Measurements from ENCODE around the gene METTL26. TPM values are rescaled to one million over a fixed set of nuclear protein-coding genes. Genes with fewer than 3 reads are reported as not detected.

METTL26 gene
- total RNA-seq, 1 donor from 2014 or later, result 46.0 TPM

DNA sequence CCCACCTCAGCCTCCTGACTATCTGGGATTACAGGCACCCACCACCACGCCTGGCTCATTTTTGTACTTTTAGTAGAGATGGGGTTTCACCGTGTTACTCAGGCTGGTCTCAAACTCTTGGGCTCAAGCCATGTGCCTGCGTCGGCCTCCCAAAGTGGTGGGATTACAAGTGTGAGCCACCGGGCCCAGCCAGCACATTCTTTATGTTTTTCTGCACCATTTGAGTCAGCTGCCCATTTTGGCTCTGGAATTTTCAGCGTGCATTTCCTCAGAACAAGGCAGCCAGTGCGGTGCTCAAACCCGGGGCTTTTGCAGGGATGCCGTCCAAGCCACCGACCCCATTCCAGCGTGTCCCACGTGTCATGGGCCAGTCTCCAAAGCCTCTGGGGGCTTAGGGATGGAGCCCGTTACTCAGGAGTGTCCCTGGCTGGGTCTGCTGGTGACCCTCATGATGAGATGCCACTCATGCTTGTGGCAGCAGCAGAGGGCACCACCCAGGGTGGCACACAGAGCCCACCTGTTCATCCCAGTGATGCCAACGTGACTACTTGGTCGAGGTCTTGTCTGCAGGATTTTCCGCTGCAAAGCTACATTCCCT is 50.0 kb downstream of the METTL26 start:
- Histone ChIP-seq H3K9ac (no peak overlapping the region), H3K4me3 (no peak overlapping the region), H3K4me1 (peaks cover 6% of the 10 kb centered on the region), H4K20me1 (ENCODE audit: low read depth) (peaks cover 59% of the 10 kb centered on the region), H3K79me2 (ENCODE audit: low read depth) (peaks cover 18% of the 10 kb centered on the region), H3K4me2 (no peak overlapping the region), H2AFZ (replicated peaks) (no peak overlapping the region), H3K27ac (no peak overlapping the region), H3K36me3 (no peaks in the 10 kb centered on the region), H3K27me3 (peaks cover 44% of the 10 kb centered on the region), H3F3A (ENCODE audit: low read depth) (peaks cover 30% of the 10 kb centered on the region), H3K9me3 (ENCODE audit: low read depth) (no peaks in the 10 kb centered on the region)
- H3K4me3 Mint-ChIP-seq, result peak overlapping the region; percentile 67
- H3K9me3 Mint-ChIP-seq, result no peaks in the 10 kb centered on the region
- no peak for DNase-seq (ENCODE audit: low spot score)
- no peak overlapping the region for H3K27ac Mint-ChIP-seq
- peaks cover 21% of the 10 kb centered on the region for H3K4me1 Mint-ChIP-seq
- TF ChIP-seq, protein P1, sequence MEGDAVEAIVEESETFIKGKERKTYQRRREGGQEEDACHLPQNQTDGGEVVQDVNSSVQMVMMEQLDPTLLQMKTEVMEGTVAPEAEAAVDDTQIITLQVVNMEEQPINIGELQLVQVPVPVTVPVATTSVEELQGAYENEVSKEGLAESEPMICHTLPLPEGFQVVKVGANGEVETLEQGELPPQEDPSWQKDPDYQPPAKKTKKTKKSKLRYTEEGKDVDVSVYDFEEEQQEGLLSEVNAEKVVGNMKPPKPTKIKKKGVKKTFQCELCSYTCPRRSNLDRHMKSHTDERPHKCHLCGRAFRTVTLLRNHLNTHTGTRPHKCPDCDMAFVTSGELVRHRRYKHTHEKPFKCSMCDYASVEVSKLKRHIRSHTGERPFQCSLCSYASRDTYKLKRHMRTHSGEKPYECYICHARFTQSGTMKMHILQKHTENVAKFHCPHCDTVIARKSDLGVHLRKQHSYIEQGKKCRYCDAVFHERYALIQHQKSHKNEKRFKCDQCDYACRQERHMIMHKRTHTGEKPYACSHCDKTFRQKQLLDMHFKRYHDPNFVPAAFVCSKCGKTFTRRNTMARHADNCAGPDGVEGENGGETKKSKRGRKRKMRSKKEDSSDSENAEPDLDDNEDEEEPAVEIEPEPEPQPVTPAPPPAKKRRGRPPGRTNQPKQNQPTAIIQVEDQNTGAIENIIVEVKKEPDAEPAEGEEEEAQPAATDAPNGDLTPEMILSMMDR (IDR thresholded peaks at IDR 0.05), result no peak
- TF ChIP-seq EZH2 (IDR thresholded peaks at IDR 0.05), result no peak
- TF ChIP-seq EZH2phosphoT487 (IDR thresholded peaks at IDR 0.05), result no peak
- H3K27me3 Mint-ChIP-seq (ENCODE audit: insufficient read depth, low read depth), result peaks cover 12% of the 10 kb centered on the region
- peaks cover 2% of the 10 kb centered on the region for H3K36me3 Mint-ChIP-seq

DNA sequence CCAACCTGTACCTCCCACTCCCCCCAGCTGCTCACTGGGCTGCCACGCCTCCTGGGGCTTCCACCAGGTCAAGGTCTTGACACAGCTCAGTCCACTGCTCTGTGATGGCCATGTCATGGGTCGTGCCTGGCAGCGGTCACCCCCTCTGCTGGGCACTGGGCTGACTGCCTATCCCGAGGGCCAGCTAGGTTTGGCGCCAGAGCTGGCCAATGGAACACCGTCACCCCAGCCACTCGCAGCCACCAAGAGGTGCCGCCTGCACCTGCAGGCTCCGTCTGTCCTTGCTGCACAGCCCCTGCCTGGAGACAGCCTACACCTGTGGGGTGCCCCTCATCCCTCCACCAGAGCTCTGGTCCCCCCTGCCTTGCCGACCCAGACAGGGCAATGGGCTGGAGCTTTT is 50.8 kb downstream of the METTL26 start:
- H3K79me2 ChIP-seq (ENCODE audit: low read depth), result peaks cover 10% of the 10 kb centered on the region
- H3K4me1 Mint-ChIP-seq, result peaks cover 14% of the 10 kb centered on the region
- peak overlapping the region; percentile 59 for H3K4me3 Mint-ChIP-seq
- H3K36me3 Mint-ChIP-seq, result no peaks in the 10 kb centered on the region
- no peak overlapping the region for H2AFZ ChIP-seq (replicated peaks)
- no peak overlapping the region for H3K4me3 ChIP-seq
- no peak for TF ChIP-seq EZH2phosphoT487 (IDR thresholded peaks at IDR 0.05)
- no peak for TF ChIP-seq EZH2 (IDR thresholded peaks at IDR 0.05)
- TF ChIP-seq, protein P1 (IDR thresholded peaks at IDR 0.05), result peak; percentile 11
- H3K9ac ChIP-seq, result no peak overlapping the region
- H3K9me3 Mint-ChIP-seq, result no peaks in the 10 kb centered on the region
- H3K36me3 ChIP-seq, result no peaks in the 10 kb centered on the region
- peaks cover 37% of the 10 kb centered on the region for H3K27me3 ChIP-seq
- peak; percentile 56 for DNase-seq (ENCODE audit: low spot score)
- no peak overlapping the region for H3K4me2 ChIP-seq
- H3K9me3 ChIP-seq (ENCODE audit: low read depth), result no peaks in the 10 kb centered on the region
- H4K20me1 ChIP-seq (ENCODE audit: low read depth), result peaks cover 53% of the 10 kb centered on the region
- H3F3A ChIP-seq (ENCODE audit: low read depth), result peaks cover 30% of the 10 kb centered on the region
- H3K27ac ChIP-seq, result no peak overlapping the region
- H3K4me1 ChIP-seq, result peaks cover 2% of the 10 kb centered on the region
- no peak overlapping the region for H3K27ac Mint-ChIP-seq
- H3K27me3 Mint-ChIP-seq (ENCODE audit: insufficient read depth, low read depth), result peaks cover 6% of the 10 kb centered on the region

Other genes with a start within 250 kb of the METTL26 start
- gene NME4, start 239.1 kb downstream of the METTL26 start, total RNA-seq (ENCODE audit: low replicate concordance), result 93.3 and 236 TPM in 2 replicates
- 7.1 and 24.3 TPM in 2 replicates for gene DECR2, start 234.4 kb downstream of the METTL26 start, total RNA-seq (ENCODE audit: low replicate concordance)
- 15.5 and 45.2 TPM in 2 replicates for gene RAB11FIP3, start 210.7 kb downstream of the METTL26 start, total RNA-seq (ENCODE audit: low replicate concordance)
- gene CAPN15, start 108.6 kb downstream of the METTL26 start, total RNA-seq (ENCODE audit: low replicate concordance), result 6.8 and 41.0 TPM in 2 replicates
- gene PRR35, start 75.9 kb downstream of the METTL26 start, total RNA-seq (ENCODE audit: low replicate concordance), result not detected in 2 replicates
- gene NHLRC4, start 69.3 kb downstream of the METTL26 start, total RNA-seq (ENCODE audit: low replicate concordance), result 0.28 TPM in 1 of 2 replicates, not detected in the other
- gene PIGQ, start 66.3 kb downstream of the METTL26 start, total RNA-seq (ENCODE audit: low replicate concordance), result 16.1 and 60.7 TPM in 2 replicates
- 6.0 and 30.0 TPM in 2 replicates for gene RAB40C, start 46.2 kb downstream of the METTL26 start, total RNA-seq (ENCODE audit: low replicate concordance)
- 5.9 and 22.5 TPM in 2 replicates for gene WFIKKN1, start 5.3 kb downstream of the METTL26 start, total RNA-seq (ENCODE audit: low replicate concordance)
- 1.5 and 4.7 TPM in 2 replicates for gene MCRIP2, start 5.5 kb upstream of the METTL26 start, total RNA-seq (ENCODE audit: low replicate concordance)
- gene WDR90, start 13.1 kb upstream of the METTL26 start, total RNA-seq (ENCODE audit: low replicate concordance), result 9.3 and 33.4 TPM in 2 replicates
- 34.0 and 138 TPM in 2 replicates for gene RHOT2, start 31.8 kb upstream of the METTL26 start, total RNA-seq (ENCODE audit: low replicate concordance)
- 0.28 and 5.3 TPM in 2 replicates for gene RHBDL1, start 39.4 kb upstream of the METTL26 start, total RNA-seq (ENCODE audit: low replicate concordance)
- 27.0 and 79.5 TPM in 2 replicates for gene STUB1, start 44.1 kb upstream of the METTL26 start, total RNA-seq (ENCODE audit: low replicate concordance)
- gene JMJD8, start 48.0 kb upstream of the METTL26 start, total RNA-seq (ENCODE audit: low replicate concordance), result 32.1 and 54.8 TPM in 2 replicates
- 3.5 and 12.5 TPM in 2 replicates for gene WDR24, start 54.1 kb upstream of the METTL26 start, total RNA-seq (ENCODE audit: low replicate concordance)
- gene FBXL16, start 69.5 kb upstream of the METTL26 start, total RNA-seq (ENCODE audit: low replicate concordance), result 0.13 and 0.65 TPM in 2 replicates
- 24.3 and 110 TPM in 2 replicates for gene METRN, start 78.8 kb upstream of the METTL26 start, total RNA-seq (ENCODE audit: low replicate concordance)
- gene ANTKMT, start 84.8 kb upstream of the METTL26 start, total RNA-seq (ENCODE audit: low replicate concordance), result 7.5 and 20.9 TPM in 2 replicates
- 0.67 and 3.7 TPM in 2 replicates for gene CCDC78, start 90.1 kb upstream of the METTL26 start, total RNA-seq (ENCODE audit: low replicate concordance)
- 1.0 and 5.4 TPM in 2 replicates for gene HAGHL, start 90.8 kb upstream of the METTL26 start, total RNA-seq (ENCODE audit: low replicate concordance)
- gene CIAO3, start 104.7 kb upstream of the METTL26 start, total RNA-seq (ENCODE audit: low replicate concordance), result 20.5 and 38.2 TPM in 2 replicates
- gene MSLN, start 124.4 kb upstream of the METTL26 start, total RNA-seq (ENCODE audit: low replicate concordance), result 0.82 and 1.2 TPM in 2 replicates
- 5.6 and 22.7 TPM in 2 replicates for gene RPUSD1, start 152.1 kb upstream of the METTL26 start, total RNA-seq (ENCODE audit: low replicate concordance)
- gene CHTF18, start 152.3 kb upstream of the METTL26 start, total RNA-seq (ENCODE audit: low replicate concordance), result 35.6 and 124 TPM in 2 replicates
- not detected in 2 replicates for gene GNG13, start 164.4 kb upstream of the METTL26 start, total RNA-seq (ENCODE audit: low replicate concordance)